Measurements from ENCODE around the gene BCL2L12.
A peak's percentile ranks its signal among the peaks of the same experiment; 100 is the strongest.

BCL2L12 gene

GRCh38 chr19:49684251-49684982 is 18.7 kb downstream of the BCL2L12 start:
- Histone ChIP-seq H4K20me1 (ENCODE audit: insufficient read depth, low read length) (peaks cover 80% of the 10 kb centered on the region), H3K9me3 (ENCODE audit: insufficient read depth, low read length, severe bottlenecking) (no peaks in the 10 kb centered on the region), H3K27me3 (ENCODE audit: insufficient read depth, low read length, poor library complexity) (no peaks in the 10 kb centered on the region), H3K36me3 (ENCODE audit: insufficient read depth, low read length) (peaks cover 91% of the 10 kb centered on the region), H3K27ac (ENCODE audit: low read length) (no peak overlapping the region), H3K79me2 (ENCODE audit: insufficient read depth, low read length) (peaks cover 40% of the 10 kb centered on the region), H3K4me1 (ENCODE audit: insufficient read depth, low read length) (peaks cover 17% of the 10 kb centered on the region), H2AFZ (ENCODE audit: low read depth, low read length) (no peak overlapping the region), H3K4me3 (ENCODE audit: low read depth in 1 of 2, low read length in 2 of 2) (no peak overlapping the region), H3K4me2 (ENCODE audit: insufficient read depth, low read length) (no peak overlapping the region), H3K9ac (ENCODE audit: low read depth, low read length) (no peak overlapping the region)
- DNase-seq = no peak
- TF ChIP-seq EZH2 (IDR thresholded peaks at IDR 0.05; ENCODE audit: borderline replicate concordance, low read depth, low read length, severe bottlenecking) = no peak
- TF ChIP-seq, protein P1, sequence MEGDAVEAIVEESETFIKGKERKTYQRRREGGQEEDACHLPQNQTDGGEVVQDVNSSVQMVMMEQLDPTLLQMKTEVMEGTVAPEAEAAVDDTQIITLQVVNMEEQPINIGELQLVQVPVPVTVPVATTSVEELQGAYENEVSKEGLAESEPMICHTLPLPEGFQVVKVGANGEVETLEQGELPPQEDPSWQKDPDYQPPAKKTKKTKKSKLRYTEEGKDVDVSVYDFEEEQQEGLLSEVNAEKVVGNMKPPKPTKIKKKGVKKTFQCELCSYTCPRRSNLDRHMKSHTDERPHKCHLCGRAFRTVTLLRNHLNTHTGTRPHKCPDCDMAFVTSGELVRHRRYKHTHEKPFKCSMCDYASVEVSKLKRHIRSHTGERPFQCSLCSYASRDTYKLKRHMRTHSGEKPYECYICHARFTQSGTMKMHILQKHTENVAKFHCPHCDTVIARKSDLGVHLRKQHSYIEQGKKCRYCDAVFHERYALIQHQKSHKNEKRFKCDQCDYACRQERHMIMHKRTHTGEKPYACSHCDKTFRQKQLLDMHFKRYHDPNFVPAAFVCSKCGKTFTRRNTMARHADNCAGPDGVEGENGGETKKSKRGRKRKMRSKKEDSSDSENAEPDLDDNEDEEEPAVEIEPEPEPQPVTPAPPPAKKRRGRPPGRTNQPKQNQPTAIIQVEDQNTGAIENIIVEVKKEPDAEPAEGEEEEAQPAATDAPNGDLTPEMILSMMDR (IDR thresholded peaks at IDR 0.05; ENCODE audit: borderline replicate concordance, extremely low read depth, low read length, poor library complexity, severe bottlenecking) = peak; percentile 56
- peak; percentile 34; the same call in 2 of the 3 replicates for ATAC-seq (ENCODE audit: insufficient read depth, low read depth)

- H3K36me3 ChIP-seq (ENCODE audit: insufficient read depth, low read length) = peaks cover 88% of the 10 kb centered on the region
- H3K4me1 ChIP-seq (ENCODE audit: insufficient read depth, low read length) = peaks cover 10% of the 10 kb centered on the region
- H3K4me3 ChIP-seq (ENCODE audit: low read depth in 1 of 2, low read length in 2 of 2) = no peak overlapping the region
- H3K9ac ChIP-seq (ENCODE audit: low read depth, low read length) = no peak overlapping the region
- H2AFZ ChIP-seq (ENCODE audit: low read depth, low read length) = no peak overlapping the region
- peaks cover 33% of the 10 kb centered on the region for H3K79me2 ChIP-seq (ENCODE audit: insufficient read depth, low read length)
- no peaks in the 10 kb centered on the region for H3K27me3 ChIP-seq (ENCODE audit: insufficient read depth, low read length, poor library complexity)
- TF ChIP-seq, protein P1 (IDR thresholded peaks at IDR 0.05; ENCODE audit: borderline replicate concordance, extremely low read depth, low read length, poor library complexity, severe bottlenecking) = no peak
- no peak for TF ChIP-seq EZH2 (IDR thresholded peaks at IDR 0.05; ENCODE audit: borderline replicate concordance, low read depth, low read length, severe bottlenecking)
- DNase-seq (no peak), ATAC-seq (ENCODE audit: insufficient read depth, low read depth) (no peak)
- H3K4me2 ChIP-seq (ENCODE audit: insufficient read depth, low read length) = no peak overlapping the region
- H3K27ac ChIP-seq (ENCODE audit: low read length) = no peak overlapping the region
- H4K20me1 ChIP-seq (ENCODE audit: insufficient read depth, low read length) = peaks cover 74% of the 10 kb centered on the region
- no peaks in the 10 kb centered on the region for H3K9me3 ChIP-seq (ENCODE audit: insufficient read depth, low read length, severe bottlenecking)
Measured at GRCh38 chr19:49684983-49685553, 19.3 kb downstream of the BCL2L12 start.

GRCh38 chr19:49685845-49686332 is 20.2 kb downstream of the BCL2L12 start:
- peaks cover 82% of the 10 kb centered on the region for H3K36me3 ChIP-seq (ENCODE audit: insufficient read depth, low read length)
- no peak for TF ChIP-seq EZH2 (IDR thresholded peaks at IDR 0.05; ENCODE audit: borderline replicate concordance, low read depth, low read length, severe bottlenecking)
- TF ChIP-seq, protein P1 (IDR thresholded peaks at IDR 0.05; ENCODE audit: borderline replicate concordance, extremely low read depth, low read length, poor library complexity, severe bottlenecking) = no peak

More at GRCh38 chr19:49685845-49686332, 20.2 kb downstream of the BCL2L12 start:
- DNase-seq (no peak), ATAC-seq (ENCODE audit: insufficient read depth, low read depth) (no peak)
- H2AFZ ChIP-seq (ENCODE audit: low read depth, low read length) = no peak overlapping the region
- no peak overlapping the region for H3K27ac ChIP-seq (ENCODE audit: low read length)
- H3K4me2 ChIP-seq (ENCODE audit: insufficient read depth, low read length) = no peak overlapping the region
- peaks cover 67% of the 10 kb centered on the region for H4K20me1 ChIP-seq (ENCODE audit: insufficient read depth, low read length)
- H3K4me3 ChIP-seq (ENCODE audit: low read depth in 1 of 2, low read length in 2 of 2) = no peak overlapping the region
- no peaks in the 10 kb centered on the region for H3K9me3 ChIP-seq (ENCODE audit: insufficient read depth, low read length, severe bottlenecking)
- H3K4me1 ChIP-seq (ENCODE audit: insufficient read depth, low read length) = peaks cover 3% of the 10 kb centered on the region; the same call in 1 of the 2 replicates
- peaks cover 25% of the 10 kb centered on the region for H3K79me2 ChIP-seq (ENCODE audit: insufficient read depth, low read length)
- H3K9ac ChIP-seq (ENCODE audit: low read depth, low read length) = no peak overlapping the region
- H3K27me3 ChIP-seq (ENCODE audit: insufficient read depth, low read length, poor library complexity) = no peaks in the 10 kb centered on the region

Measured in DND-41 (cell line).